ENCODE data around the gene GDF7.

Gene GDF7

DNA sequence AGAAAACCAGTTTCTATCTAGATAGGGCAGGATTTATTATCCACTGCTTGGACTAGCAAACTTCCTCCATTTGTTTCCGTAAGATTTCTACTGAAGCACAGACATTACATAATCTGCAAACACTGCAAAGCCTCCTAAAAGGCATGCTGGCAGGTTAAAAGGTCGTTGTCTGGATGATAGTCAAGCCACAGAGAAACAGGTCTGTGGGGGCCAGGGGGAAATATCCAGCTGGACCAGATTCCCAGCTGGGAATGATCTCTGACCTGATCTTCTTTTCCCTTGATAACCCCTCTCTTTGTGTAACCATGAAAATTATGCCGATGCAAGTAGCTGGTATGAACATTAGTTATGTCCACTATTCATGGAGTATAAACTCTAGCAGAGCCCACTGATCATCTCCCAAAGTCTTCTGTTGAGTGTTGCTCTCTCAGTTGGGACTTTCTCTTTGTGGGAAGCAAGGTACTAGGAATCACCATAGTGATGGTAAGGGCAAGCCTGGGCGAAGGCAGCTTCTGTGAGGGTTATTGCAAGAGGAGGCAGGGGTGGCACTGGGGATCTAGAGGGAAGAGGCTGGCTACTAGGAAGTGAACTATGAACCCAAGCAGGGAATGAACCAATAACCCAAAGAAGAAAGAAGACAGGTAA is 61.3 kb downstream of the GDF7 start:
- peak; percentile 37 for DNase-seq (ENCODE audit: low read depth in 2 of 2)
- no peak overlapping the region for H3K4me3 ChIP-seq (replicated peaks in 1 of 2; ENCODE audit: low read depth in 2 of 2, low read length in 2 of 2)
- TF ChIP-seq, protein P1, sequence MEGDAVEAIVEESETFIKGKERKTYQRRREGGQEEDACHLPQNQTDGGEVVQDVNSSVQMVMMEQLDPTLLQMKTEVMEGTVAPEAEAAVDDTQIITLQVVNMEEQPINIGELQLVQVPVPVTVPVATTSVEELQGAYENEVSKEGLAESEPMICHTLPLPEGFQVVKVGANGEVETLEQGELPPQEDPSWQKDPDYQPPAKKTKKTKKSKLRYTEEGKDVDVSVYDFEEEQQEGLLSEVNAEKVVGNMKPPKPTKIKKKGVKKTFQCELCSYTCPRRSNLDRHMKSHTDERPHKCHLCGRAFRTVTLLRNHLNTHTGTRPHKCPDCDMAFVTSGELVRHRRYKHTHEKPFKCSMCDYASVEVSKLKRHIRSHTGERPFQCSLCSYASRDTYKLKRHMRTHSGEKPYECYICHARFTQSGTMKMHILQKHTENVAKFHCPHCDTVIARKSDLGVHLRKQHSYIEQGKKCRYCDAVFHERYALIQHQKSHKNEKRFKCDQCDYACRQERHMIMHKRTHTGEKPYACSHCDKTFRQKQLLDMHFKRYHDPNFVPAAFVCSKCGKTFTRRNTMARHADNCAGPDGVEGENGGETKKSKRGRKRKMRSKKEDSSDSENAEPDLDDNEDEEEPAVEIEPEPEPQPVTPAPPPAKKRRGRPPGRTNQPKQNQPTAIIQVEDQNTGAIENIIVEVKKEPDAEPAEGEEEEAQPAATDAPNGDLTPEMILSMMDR (IDR thresholded peaks at IDR 0.05; ENCODE audit: low read depth, low read length): no peak

All from cardiac fibroblast (primary cell).